HG03097 (cell line): ENCODE results near the gene AIFM3.
"Not testable (repeated sequence)": the region's sequence is repeated elsewhere in the genome, so short reads cannot be mapped to it uniquely, and the experiment has no call there.

ENCODE experiments used
- ATAC-seq: cut with Tn5 transposase; IDR thresholded peaks from one replicate; pipeline ENCODE4 v1.9.1; 2021; ENCODE audit not compliant: unreplicated experiment, low FRiP score

The AIFM3 gene

DNA sequence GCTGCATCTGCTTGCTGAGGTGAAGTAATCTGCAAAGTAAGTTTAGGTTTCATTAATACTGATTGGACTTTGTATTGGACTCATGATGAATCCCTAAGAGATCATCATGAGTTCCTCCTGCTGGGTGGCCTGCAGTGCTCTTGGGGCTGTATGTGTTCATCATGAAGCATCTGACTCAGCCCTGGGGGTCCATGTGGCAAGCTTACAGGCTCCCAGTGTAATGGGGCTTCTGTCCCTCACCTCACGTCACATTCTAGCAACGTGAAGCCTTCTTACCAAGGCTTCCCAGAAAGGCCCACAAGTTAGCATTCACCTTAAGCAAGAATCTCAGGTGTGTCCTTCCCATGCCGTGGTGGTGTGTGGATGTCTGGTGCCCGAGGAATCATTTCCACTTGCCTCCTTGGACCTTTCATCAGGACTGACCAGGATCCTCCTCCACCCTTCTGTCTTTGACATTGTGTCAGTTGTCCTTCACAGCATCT, 26.1 kb upstream of the AIFM3 start:
- no peak for ATAC-seq

DNA sequence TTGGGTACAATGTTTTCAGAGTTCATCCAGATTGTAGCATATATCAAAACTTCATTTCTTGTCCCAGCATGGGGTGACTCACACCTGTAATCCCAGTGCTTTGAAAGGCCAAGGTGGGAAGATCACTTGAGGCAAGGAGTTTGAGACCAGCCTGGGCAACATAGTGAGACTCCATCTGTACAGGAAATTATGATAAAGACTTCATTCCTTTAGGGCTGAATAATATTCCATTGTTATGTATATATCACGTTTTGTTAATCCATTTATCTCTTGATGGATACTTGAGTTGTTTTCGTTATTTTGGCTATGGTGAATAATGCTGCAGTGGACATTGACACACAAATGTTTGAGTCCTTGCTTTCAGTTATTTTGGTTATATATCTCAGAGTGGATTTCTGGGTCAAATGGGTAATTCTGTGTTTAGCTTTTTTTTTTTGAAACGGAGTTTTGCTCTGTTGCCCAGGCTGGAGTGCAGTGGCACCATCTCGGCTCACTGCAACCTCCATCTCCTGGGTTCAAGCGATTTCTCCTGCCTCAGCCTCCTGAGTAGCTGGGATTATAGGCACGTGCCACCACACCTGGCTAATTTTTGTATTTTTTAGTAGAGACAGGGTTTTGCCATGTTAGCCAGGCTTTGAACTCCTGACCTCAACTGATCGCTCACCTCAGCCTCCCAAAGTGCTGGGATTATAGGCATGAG, 24.7 kb upstream of the AIFM3 start:
- ATAC-seq: not testable (repeated sequence)

DNA sequence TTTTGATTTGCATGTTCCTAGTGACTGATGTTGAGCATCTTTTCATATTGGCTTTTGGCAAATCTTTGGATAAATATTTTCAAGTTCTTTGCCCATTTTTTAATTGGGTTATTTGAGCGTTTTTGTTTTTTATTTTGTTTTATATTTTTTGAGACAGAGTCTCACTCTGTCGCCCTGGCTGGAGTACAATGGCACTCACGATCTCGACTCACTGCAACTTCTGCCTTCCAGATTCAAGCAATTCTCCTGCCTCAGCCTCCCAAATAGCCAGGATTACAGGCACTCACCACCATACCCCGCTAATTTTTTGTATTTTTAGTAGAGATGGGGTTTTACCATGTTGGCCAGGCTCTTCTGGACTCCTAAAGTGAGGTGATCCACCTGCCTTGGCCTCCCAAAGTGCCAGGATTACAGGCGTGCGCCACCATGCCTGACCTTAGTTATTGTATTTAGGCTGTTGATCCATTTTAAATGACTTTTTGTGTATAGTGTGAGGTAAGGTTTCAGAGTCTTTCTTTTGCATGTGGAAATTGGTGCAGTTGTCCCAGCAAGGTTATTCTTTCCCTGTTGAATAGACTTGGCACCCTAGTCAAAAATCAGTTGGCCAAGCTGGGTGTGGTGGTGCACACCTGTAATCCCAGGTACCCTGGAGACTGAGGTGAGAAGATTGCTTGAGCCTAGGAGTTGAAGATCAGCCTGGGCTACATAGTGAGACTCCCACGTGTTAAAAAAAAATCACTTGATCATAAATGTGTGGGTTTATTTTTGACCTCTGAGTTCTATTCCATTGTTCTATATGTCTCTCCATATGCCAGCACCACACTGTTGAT, 23.7 kb upstream of the AIFM3 start:
- ATAC-seq: no peak

DNA sequence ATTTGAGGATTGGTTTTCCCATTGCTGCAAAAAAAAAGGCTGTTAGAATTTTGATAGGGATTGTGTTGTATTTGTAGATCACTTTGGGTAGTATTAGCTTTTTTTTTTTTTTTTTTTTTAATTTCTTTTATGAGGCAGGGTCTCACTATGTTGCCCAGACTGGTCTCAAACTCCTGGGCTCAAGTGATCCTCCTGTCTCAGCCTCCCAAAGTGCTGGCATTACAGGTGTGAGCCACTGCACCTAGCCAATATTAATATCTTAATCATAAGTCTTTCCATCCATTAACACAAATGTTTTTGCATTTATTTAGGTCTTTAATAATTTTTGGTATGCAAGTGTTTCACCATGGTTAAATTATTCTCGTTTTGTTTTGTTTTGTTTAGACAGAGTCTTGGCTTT, 23.0 kb upstream of the AIFM3 start:
- no peak for ATAC-seq

DNA sequence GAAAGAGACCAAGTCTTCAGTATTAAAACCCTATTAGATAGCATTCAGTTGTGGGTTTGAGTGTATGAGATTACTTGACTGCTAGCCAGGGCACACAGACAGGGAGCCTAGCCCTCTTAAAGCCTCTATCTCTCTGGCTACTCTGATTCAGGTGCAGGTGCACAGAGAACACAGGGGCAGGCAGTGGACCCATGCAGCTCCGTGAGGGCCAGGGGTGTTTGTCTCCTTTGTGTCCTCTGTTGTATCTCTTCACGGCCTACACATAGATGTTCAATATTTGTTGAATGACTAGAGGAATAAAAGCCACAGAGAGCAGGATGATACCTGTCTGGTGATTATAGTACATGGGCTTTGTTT, 21.5 kb upstream of the AIFM3 start:
- ATAC-seq: no peak

DNA sequence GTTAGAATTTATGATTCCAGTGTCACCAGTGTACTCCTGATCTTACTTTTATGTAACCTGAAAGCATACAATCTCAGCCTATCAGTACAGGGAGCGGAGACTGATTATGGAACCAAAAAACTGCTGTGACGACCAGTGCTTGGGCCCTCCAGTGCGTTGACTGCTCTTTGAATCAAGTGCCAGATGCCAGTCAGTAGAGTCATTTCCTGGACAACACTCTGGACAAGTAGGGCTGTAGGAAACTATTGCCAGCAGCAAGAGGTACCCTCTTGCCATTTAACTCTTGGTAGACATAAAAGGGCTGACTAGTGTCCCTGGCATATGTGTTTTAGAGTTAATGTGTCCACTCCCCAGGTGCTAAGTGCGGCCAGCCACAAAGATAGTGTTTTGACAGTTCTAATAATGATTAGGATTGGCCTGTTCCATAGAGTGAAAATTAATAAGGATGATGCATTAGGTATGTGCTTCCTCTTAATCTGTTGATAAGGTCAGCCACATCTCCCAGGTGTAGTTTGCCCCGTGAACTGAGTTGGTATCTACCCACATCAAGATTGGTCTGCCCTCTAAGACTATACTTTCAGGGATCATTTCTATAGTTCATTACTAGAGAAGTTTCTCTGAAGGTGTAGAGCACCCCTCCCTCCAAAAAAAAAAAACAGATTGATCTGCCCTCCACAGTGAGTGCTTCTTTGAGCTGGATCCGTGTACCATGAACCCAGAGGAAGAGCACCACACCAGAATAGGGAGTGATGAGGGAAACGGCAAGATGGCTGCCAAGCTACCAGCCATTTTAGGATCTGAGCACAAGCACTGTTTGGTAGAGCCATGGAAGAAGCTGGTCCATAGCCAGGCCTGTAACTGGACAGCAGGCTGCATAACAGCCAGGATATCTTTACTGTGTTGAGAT, 20.7 kb upstream of the AIFM3 start:
- ATAC-seq: no peak

DNA sequence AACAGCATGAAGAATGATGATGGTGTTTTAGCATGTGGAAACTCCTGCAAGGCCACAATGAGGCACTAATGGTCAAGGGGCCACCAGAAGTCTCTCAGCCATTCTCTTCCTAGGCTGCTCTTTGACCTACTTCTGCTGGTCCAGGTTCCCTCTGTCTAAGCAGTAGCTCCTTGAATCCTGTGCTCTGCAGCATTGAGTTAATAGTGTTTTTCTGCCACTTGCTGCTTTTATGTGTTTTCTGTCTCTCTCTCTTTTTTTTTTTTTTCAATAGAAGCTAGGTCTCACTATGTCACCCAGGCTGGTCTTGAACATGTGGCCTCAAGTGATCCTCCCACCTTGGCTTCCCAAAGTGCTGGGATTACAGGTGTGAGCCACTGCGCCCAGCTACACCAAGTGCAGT, 20.1 kb upstream of the AIFM3 start:
- ATAC-seq: no peak

DNA sequence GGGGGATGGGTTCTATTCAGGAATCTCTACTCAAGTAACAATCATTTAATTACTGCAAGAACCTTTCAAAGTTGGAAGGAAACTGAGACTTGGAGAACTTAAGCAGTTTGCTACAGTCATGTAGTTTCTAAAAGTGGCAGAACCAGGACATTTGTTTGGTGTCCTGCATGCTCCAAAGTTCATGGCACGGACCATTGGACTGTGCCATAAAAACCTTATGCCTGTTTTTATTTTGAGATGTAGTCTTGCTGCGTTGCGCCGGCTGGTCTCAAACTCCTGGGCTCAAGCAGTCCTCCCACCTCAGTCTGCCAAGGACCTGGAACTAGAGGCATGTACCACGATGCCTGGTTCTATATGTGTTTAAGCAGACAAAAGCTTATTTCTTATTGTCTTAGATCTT, 18.6 kb upstream of the AIFM3 start:
- no peak for ATAC-seq

DNA sequence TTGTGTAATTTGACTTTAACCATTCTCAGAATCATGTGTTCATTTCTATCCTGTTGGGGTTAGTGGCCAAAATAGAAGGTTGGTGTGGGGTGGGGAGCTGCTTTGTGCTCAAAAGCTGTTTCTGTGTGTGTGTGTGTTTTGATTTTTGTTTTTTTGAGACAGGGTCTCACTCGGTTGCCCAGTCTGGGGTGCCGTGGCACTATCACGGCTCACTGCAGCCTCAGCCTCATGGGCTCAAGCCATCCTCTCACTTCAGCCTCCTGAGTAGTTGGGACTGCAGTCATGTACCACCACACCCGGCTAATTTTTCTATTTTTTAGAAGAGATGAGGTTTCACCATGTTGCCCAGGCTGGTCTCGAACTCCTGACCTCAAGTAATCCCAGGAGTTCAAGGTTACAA, 18.1 kb upstream of the AIFM3 start:
- ATAC-seq: no peak

DNA sequence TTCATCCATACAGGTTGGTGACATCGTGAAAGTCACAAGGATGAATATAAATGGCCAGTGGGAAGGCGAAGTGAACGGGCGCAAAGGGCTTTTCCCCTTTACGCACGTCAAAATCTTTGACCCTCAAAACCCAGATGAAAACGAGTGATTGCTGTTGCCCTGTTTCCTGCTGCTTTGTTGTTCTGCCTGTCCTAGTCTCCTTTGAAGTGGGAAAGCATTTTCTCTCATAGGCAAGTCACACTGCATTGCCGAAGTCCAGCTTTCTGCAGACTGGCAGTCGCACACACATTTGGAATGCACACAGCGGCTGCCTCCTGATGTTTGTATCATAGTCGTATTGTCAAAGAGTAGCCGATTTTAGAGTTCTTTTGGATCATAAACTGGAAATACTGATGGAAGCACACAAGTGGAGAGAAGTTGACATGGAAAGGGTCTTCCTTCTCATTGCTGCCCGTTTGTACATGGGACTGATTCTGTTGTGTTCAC, 17.3 kb upstream of the AIFM3 start:
- no peak for ATAC-seq

DNA sequence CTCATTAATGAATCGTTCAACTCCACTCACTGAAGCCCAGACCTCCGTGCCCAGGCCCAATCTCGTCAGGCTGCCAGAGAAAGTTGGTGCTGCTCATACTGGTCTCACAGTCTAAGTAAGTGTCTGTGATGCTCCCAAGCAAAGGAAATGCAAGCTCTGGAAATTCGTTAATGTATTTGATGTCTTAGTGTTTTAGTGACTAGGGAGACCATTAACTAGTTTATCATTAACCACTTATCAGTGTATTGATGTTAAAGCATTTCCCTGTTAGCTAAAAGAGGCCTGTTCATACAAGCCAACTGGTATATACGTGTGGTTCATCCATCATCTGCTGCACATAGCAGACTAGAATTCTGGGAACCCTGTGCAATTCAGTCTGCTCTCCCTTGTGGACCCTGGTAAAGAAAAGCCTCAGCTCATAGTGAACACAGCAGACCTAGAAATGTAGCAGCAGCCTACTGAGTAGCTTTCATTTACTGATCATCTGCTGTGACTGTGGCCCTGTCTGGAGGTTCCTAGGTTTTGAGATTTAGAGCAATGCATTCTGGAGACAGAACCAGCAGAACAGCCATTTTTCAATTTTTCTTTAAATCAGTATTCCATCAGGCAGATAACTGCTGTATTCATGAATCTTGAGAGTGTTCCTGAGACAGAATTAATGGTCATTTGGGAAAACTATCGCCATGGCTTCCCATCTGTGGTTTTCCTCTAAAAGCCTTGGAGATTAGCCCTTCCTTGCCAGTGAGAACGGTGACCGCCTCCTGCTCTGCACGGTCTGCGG, 15.7 kb upstream of the AIFM3 start:
- ATAC-seq: no peak

DNA sequence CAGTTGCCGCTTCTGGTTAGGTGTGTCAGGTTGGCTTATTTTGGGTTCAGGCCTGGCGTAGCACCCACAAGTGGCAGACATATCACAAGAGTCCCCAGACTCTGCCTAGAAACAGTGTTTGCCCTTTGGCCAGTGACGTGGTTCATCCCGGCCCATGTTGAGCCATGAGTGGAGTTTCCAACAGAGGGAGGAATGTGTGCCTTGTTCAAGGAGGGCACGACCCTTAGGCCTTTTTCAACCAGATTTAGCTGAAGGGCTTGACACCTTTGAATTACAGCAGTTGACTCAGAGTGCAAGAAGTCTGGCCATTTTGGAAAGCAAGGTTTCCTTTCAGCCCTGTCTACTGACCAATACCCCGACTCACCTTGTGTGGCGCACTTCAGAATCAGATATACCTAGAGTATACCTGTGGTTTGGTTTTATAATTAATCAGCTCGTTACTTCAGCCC, 15.1 kb upstream of the AIFM3 start:
- ATAC-seq: no peak

DNA sequence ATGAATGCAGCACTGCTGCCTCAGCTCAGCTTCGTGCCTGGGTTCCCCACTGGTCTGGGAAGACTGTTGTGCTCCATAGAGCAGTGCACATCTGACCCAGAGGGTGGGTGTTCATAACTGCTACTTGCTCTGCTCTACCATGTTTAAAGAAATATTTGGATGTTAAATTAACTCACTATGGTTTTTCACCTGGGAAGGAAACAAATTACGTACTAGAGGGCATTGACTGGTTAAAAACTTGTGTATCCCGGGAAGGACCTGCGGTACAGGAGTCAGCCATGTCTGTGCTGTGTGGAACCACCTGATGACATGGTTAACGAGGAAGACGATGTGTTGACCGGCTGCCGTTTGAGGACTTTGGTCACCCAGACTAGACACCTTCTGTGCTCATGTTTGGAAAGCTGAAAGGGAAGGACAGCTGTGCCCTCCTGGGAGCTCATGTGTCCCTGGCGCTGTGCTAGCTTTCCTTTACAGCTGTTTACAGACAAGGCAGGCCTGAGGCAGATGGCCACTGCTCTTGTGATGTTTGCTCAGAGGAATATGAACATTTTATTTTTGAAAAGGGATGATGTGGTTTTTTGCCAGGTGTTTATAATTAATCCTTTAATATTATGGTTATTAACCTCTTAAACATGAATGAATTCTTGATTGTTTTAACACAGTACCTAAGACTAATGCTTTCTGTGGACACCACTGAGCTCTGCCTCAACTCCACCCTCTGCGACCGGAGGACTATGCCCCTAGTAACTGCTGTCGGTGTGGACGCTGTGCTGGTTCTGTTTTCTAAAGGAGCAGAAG, 14.3 kb upstream of the AIFM3 start:
- ATAC-seq: no peak

DNA sequence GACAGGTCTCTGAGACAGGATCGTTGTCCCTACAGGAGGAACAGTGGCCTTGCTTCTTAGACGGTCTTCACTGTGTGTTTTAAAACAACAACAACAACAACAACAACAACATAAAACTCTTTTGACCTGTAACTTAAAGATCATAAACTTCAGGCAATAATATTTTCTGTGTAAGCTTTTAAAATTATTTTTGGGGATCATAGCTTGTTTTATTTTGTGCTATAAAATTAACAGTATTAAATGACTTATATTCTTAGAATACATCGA, 13.8 kb upstream of the AIFM3 start:
- no peak for ATAC-seq

DNA sequence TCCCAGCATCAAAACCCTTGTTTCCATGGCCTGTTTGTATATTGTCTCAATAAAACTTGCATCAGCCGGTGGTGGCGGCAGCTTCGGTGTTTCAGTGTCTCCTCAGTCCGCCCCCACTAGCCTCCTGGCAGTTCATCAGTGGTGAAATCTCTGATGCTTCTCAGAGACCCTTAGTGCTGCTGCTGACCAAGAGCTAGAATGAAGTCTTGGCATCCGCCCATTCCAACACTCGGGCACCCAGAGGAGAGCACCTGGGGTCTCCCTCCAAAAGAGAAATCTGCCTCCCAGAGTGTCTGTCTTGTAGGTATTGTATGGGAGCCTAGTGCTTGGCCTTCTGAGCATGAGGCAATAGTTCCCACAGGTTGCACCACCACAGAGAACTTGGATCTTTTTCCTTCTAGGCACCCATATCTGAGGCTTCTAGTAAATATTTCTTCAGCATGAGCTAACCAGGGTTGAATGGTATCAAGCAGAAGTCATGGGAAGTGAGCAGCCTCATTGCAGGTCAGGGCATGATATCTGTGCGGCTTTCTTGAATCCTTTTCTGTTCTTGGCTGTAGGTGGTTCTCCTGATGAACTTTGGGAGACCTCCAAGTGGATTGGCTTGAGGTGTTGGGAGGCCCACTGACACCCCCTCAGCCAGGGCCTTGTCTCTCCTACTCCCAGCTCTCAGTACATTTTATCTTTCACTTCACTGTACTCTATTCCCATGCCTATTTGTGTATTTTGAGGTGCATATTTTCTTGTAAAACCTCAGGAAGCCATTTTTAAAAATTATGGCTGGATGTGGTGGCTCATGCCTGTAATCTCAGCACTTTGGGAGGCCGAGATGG, 13.2 kb upstream of the AIFM3 start:
- ATAC-seq: no peak

DNA sequence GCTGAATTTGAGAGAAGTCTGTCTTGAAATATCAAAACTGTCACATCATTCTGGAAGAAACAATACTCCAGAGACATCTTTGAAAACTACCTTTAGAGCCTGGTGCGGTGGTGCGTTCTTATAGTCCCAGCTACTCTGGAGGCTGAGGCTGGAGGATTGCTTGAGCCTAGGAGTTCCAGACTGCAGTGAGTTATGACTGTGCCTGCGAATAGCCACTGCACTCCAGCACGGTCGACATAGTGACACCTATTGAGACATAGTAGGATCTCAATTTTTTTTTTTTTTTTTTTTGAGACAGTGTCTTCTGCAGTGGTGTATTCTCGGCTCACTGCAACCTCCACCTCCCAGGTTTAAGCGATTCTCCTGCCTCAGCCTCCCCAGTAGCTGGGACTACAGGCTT, 11.5 kb upstream of the AIFM3 start:
- ATAC-seq: no peak

DNA sequence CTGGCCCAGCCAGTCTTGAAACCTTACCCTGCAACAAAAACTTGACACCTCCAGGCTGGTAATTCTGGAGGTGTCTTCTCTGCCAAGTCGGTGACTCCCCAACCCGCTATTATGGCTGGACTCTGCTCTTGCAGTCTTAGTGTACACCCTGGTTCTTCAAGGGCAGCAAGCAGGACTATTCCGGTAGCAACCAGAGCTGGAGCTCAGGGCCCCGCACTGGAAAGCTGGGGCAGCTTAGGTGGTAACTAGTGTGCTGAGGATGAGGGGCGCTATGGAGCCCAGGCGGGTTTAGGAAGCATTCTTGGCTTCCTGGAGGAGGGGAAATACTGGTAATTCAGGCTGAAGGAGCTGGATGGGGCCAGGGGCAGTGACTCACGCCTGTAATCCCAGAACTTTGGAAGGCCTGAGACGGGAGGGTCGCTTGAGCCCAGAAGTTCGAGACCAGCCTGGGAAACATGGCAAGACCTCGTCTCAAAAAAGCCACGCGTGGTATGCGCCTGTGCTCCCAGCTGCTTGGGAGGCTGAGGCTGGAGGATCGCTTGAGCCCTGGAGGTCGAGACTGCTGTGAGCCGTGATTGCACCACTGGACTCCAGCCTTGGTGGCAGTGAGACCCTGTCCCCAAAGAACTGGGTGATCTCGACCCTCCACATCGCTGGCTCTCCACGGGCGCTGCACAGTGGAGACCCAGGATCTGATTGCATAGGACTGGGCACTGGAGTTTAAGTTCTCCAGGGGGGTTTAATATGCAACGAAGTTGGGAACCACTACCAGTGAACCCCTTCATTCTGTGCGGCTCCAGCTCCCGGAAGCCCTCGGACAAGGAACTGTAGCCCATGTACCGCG, 10.6 kb upstream of the AIFM3 start:
- ATAC-seq: no peak
